HG02840 (cell line): Measurements from ENCODE around the gene CALML5.

Source experiments
- ATAC-seq: cut with Tn5 transposase; IDR thresholded peaks from one replicate; pipeline ENCODE4 v1.9.1; 2021; ENCODE audit warnings: mild to moderate bottlenecking, moderate library complexity, moderate number of reproducible peaks; ENCODE audit not compliant: unreplicated experiment, low FRiP score

Gene CALML5

GRCh38 chr10:5499493-5500140 lies at the start of gene CALML5:
Gene CALML5 (minus strand): TSS chr10:5499570. CDS start chr10:5499438, 132 bp downstream.
- no peak for ATAC-seq

- ATAC-seq, result no peak
Measured at GRCh38 chr10:5547931-5548660, 48.7 kb upstream of the CALML5 start.

GRCh38 chr10:5547681-5547930 lies 48.2 kb upstream of the CALML5 start:
- ATAC-seq, result no peak

GRCh38 chr10:5546891-5547680 lies 47.7 kb upstream of the CALML5 start:
- ATAC-seq, result no peak

- ATAC-seq, result no peak
Measured at GRCh38 chr10:5545778-5546710, 46.7 kb upstream of the CALML5 start.

GRCh38 chr10:5545426-5545777 lies 46.0 kb upstream of the CALML5 start:
- ATAC-seq, result no peak

GRCh38 chr10:5545011-5545410 lies 45.6 kb upstream of the CALML5 start:
- no peak for ATAC-seq

- ATAC-seq, result no peak
Measured at GRCh38 chr10:5544216-5544805, 44.9 kb upstream of the CALML5 start.

- no peak for ATAC-seq
Measured at GRCh38 chr10:5543623-5544022, 44.3 kb upstream of the CALML5 start.

GRCh38 chr10:5542100-5542499 lies 42.7 kb upstream of the CALML5 start:
- no peak for ATAC-seq

GRCh38 chr10:5540891-5541290 lies 41.5 kb upstream of the CALML5 start:
- ATAC-seq, result no peak

GRCh38 chr10:5540080-5540479 lies 40.7 kb upstream of the CALML5 start:
- ATAC-seq, result no peak

- ATAC-seq, result no peak
Measured at GRCh38 chr10:5538892-5539651, 39.7 kb upstream of the CALML5 start.

- no peak for ATAC-seq
Measured at GRCh38 chr10:5538446-5538845, 39.1 kb upstream of the CALML5 start.

- no peak for ATAC-seq
Measured at GRCh38 chr10:5537684-5538083, 38.3 kb upstream of the CALML5 start.

GRCh38 chr10:5536486-5537081 lies 37.2 kb upstream of the CALML5 start:
- no peak for ATAC-seq

GRCh38 chr10:5534880-5535856 lies 35.8 kb upstream of the CALML5 start:
- no peak for ATAC-seq
